HG03196 (cell line): ENCODE measurements around the gene KCNJ4.
"Not testable (repeated sequence)": the region's sequence is repeated elsewhere in the genome, so short reads cannot be mapped to it uniquely, and the experiment has no call there.

Experiments used
- ATAC-seq: cut with Tn5 transposase; IDR thresholded peaks from one replicate; pipeline ENCODE4 v1.9.1; 2021; ENCODE audit not compliant: unreplicated experiment

The KCNJ4 gene

GRCh38 chr22:38388506-38389427, 66.2 kb downstream of the KCNJ4 start:
- not testable (repeated sequence) for ATAC-seq

GRCh38 chr22:38386918-38387317, 68.1 kb downstream of the KCNJ4 start:
- ATAC-seq: not testable (repeated sequence)

GRCh38 chr22:38383417-38383816, 71.6 kb downstream of the KCNJ4 start:
- no peak for ATAC-seq

GRCh38 chr22:38381371-38381770, 73.6 kb downstream of the KCNJ4 start:
- not testable (repeated sequence) for ATAC-seq
